Measurements from ENCODE around the gene MOK.

DNA sequence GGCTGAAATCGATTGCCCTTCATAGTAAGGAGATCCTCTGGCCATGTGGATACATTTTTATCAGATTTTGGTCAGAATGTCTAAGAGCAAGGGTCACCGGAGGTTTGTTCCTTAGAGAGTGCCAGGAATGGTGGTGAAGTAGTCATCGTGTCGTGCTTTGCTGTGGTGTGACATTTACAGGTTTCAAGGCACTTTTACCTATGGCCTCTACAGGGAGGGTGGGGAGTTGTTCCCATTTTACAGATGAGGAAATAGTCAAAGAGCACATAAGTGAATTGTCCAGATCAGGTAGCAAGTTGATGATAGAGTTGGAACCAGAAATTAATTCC lies 108.1 kb downstream of the MOK start:
- TF ChIP-seq POLR2A (IDR thresholded peaks at IDR 0.05; ENCODE audit: low read length), result no peak
- TF ChIP-seq GATA1 (IDR thresholded peaks at IDR 0.05; ENCODE audit: low read depth, low read length), result no peak
